KMS-11 (cell line): ENCODE measurements around the gene SIPA1.

ENCODE experiments used
- H2AFZ ChIP-seq: fragments of 200-600 bp; sonication (generic); 2 replicates; pipeline ENCODE4 v1.6.1; 2016; ENCODE audit warnings: antibody characterized with exemption, mixed run types, low read depth
- H3K27ac ChIP-seq: fragments of 200-600 bp; sonication (generic); 2 replicates; pipeline ENCODE4 v1.6.1; 2016; ENCODE audit warnings: mild to moderate bottlenecking, mixed run types
- H3K27me3 ChIP-seq: fragments of 200-600 bp; sonication (generic); 2 replicates; pipeline ENCODE4 v1.6.1; 2017; ENCODE audit warnings: mild to moderate bottlenecking, low read depth, mixed run types, moderate library complexity; ENCODE audit not compliant: insufficient read depth
- H3K36me3 ChIP-seq: fragments of 200-600 bp; sonication (generic); 2 replicates; pipeline ENCODE4 v1.6.1; 2017; ENCODE audit warnings: mild to moderate bottlenecking, mixed run types; ENCODE audit not compliant: insufficient read depth
- H3K4me1 ChIP-seq: fragments of 200-600 bp; sonication (generic); 2 replicates; pipeline ENCODE4 v1.6.1; 2016; ENCODE audit warnings: mild to moderate bottlenecking, low read depth, mixed run types; ENCODE audit not compliant: poor library complexity, severe bottlenecking
- H3K4me2 ChIP-seq: fragments of 200-600 bp; sonication (generic); 2 replicates; pipeline ENCODE4 v1.7.0; 2016; ENCODE audit warnings: mild to moderate bottlenecking, mixed run types
- H3K4me3 ChIP-seq: fragments of 200-600 bp; sonication (generic); IDR thresholded peaks from 2 replicates; pipeline ENCODE4 v1.6.1; 2017; ENCODE audit warnings: low read depth, low read length, mixed read lengths; ENCODE audit not compliant: insufficient read depth
- H3K79me2 ChIP-seq: fragments of 200-600 bp; sonication (generic); 2 replicates; pipeline ENCODE4 v1.6.1; 2016; ENCODE audit warnings: low read depth, mixed run types; ENCODE audit not compliant: insufficient read depth
- H3K9ac ChIP-seq: fragments of 200-600 bp; sonication (generic); 2 replicates; pipeline ENCODE4 v1.6.1; 2016; ENCODE audit warnings: mild to moderate bottlenecking, mixed run types
- H4K20me1 ChIP-seq: fragments of 200-600 bp; sonication (generic); 2 replicates; pipeline ENCODE4 v1.6.1; 2016; ENCODE audit warnings: mild to moderate bottlenecking, mixed run types; ENCODE audit not compliant: insufficient read depth
- TF ChIP-seq, protein P1 (sequence below): fragments of 200-600 bp; sonication (generic); conservative IDR thresholded peaks from 2 replicates; pipeline ENCODE4 v1.6.1; 2017; ENCODE audit warnings: low read depth, mild to moderate bottlenecking, antibody characterized with exemption, low read length, moderate library complexity, mixed read lengths

Gene SIPA1

DNA sequence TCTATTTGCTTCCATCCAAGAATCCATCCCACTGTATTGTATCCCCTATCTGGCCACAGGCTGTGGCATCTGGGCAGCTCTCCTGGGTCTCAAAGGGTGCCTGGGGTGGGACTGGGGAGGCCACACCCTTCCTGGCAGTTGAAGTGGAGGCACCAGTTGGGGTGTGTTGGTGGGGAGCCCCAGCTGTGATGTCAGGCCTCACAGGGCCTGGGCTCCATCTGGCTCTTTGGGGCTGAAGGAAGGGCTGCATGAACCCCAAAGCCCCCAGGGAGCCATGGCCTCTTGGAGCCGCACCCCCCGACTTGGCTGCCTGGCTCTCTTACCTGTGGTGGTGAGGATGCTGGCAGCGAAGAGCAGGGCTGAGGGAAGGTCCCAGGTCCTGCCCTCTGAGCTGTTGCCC, 42.8 kb upstream of the SIPA1 start:
- Histone ChIP-seq H3K4me2 (no peak overlapping the region), H4K20me1 (no peaks in the 10 kb centered on the region), H2AFZ (no peak overlapping the region), H3K79me2 (no peaks in the 10 kb centered on the region), H3K9ac (no peak overlapping the region), H3K4me3 (no peak overlapping the region), H3K36me3 (no peaks in the 10 kb centered on the region), H3K27ac (no peak overlapping the region), H3K4me1 (peaks cover 28% of the 10 kb centered on the region), H3K27me3 (no peaks in the 10 kb centered on the region)
- TF ChIP-seq, protein P1, sequence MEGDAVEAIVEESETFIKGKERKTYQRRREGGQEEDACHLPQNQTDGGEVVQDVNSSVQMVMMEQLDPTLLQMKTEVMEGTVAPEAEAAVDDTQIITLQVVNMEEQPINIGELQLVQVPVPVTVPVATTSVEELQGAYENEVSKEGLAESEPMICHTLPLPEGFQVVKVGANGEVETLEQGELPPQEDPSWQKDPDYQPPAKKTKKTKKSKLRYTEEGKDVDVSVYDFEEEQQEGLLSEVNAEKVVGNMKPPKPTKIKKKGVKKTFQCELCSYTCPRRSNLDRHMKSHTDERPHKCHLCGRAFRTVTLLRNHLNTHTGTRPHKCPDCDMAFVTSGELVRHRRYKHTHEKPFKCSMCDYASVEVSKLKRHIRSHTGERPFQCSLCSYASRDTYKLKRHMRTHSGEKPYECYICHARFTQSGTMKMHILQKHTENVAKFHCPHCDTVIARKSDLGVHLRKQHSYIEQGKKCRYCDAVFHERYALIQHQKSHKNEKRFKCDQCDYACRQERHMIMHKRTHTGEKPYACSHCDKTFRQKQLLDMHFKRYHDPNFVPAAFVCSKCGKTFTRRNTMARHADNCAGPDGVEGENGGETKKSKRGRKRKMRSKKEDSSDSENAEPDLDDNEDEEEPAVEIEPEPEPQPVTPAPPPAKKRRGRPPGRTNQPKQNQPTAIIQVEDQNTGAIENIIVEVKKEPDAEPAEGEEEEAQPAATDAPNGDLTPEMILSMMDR, result no peak

DNA sequence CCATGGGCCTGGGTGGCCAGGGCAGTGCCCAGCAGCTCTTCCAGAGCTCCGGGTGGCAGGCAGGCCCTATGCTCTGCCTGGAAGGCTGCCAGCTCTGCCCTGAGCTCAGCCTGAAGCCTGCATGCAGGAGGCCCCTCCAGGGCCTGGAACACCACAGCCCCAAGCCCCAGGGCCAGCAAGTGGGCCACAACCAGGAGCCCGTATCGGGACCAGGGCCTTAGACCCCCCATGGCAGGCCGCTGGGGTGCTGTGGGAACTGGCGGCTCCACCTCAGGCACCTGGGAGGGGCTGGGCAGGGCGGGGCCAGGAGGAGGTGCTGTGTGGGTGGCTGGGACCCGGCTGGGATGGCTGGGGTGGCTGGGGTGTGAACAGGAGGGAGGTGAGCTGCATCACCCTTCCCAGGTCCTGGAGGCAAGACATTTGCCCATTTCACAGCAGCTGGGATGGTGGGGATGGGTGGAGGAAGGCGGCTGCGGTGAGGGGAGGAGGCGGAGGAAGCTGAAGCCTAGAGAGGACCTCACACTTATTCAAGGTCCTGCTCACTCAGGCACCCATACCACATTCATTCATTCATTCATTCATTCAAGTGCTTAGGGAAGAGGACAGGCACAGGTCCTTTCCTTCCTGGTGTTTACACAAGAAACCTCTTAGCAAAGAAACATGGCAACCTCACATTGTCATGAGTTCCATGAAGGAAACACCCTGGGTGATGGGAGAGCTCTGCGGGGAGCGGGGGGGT, 42.2 kb upstream of the SIPA1 start, which contains the start of gene KCNK7:
Gene KCNK7 (minus strand): TSS at position 258 of the 739 bp plus-strand sequence. CDS start 28 bp downstream, at position 230.
- TF ChIP-seq, protein P1, result no peak

DNA sequence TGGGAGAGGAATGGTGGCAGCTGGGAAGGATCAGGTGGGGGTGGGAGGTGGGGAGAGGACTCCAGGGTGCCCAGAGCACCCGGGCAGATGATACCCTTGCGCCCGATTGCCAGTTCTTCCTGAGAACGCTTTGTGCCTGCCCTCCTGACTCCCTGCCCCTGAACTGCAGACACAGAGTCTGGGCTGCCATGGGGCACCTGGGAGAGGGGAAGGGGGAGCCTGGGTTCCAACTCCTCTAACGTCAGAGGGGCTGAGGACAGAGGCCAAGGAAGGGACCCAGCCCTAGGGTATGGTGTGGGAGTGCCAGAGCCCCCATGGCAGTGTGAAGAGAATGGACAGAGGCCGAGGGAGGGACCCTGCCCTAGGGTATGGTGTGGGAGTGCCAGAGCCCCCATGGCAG, 41.4 kb upstream of the SIPA1 start:
- Histone ChIP-seq H3K4me2 (no peak overlapping the region), H2AFZ (no peak overlapping the region), H3K79me2 (no peaks in the 10 kb centered on the region), H3K4me3 (no peak overlapping the region), H3K9ac (no peak overlapping the region), H3K4me1 (peaks cover 14% of the 10 kb centered on the region), H3K36me3 (no peaks in the 10 kb centered on the region), H4K20me1 (no peaks in the 10 kb centered on the region), H3K27me3 (no peaks in the 10 kb centered on the region), H3K27ac (no peak overlapping the region)
- TF ChIP-seq, protein P1, result no peak

More for the DNA sequence above, 42.2 kb upstream of the SIPA1 start, which contains the start of gene KCNK7:
- H4K20me1 ChIP-seq, result no peaks in the 10 kb centered on the region
- H3K79me2 ChIP-seq, result no peaks in the 10 kb centered on the region
- no peak within 1 kb of the TSS for H2AFZ ChIP-seq
- H3K4me2 ChIP-seq, result no peak within 1 kb of the TSS
- no peak within 1 kb of the TSS for H3K4me3 ChIP-seq
- H3K27ac ChIP-seq, result no peak within 1 kb of the TSS
- H3K36me3 ChIP-seq, result no peaks in the 10 kb centered on the region
- H3K9ac ChIP-seq, result no peak within 1 kb of the TSS
- no peaks in the 10 kb centered on the region for H3K27me3 ChIP-seq
- peaks cover 22% of the 10 kb centered on the region for H3K4me1 ChIP-seq

DNA sequence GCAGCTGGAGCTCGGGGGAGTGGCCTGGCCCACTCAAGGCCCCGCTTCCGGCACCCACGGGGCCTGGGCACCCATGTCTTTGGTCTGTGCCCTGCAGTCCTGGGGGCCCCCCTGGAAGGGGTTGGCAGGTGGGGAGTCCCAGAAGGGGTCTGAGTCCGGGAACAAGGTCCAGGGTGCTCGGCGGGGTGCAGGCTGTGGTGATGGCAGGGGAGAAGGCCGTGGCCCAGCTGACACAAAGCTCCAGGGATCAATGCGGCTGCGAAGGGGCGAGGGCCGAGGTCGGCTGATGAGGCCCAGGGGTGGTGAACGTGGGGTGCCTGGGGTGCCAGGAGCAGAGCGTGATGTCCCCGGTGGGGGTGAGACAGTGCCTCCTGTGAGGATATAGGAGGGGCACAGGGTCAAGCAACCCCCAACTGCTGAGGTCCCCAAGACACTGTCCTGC, 39.6 kb upstream of the SIPA1 start:
- H3K79me2 ChIP-seq, result no peaks in the 10 kb centered on the region
- H3K4me1 ChIP-seq, result peaks cover 14% of the 10 kb centered on the region
- H3K27me3 ChIP-seq, result no peaks in the 10 kb centered on the region
- no peaks in the 10 kb centered on the region for H3K36me3 ChIP-seq
- no peak overlapping the region for H3K27ac ChIP-seq
- TF ChIP-seq, protein P1, result no peak
- H3K4me2 ChIP-seq, result no peak overlapping the region
- H3K9ac ChIP-seq, result no peak overlapping the region
- H3K4me3 ChIP-seq, result no peak overlapping the region
- no peak overlapping the region for H2AFZ ChIP-seq
- no peaks in the 10 kb centered on the region for H4K20me1 ChIP-seq
